Activated CD8-positive, alpha-beta T cell treated with anti-CD3 and anti-CD28 coated beads for 36 hours (primary cell): Measurements from ENCODE around the gene FOLR1. TPM values are rescaled to one million over a fixed set of nuclear protein-coding genes. Genes with fewer than 3 reads are reported as not detected.
"Not testable (repeated sequence)": the region's sequence is repeated elsewhere in the genome, so short reads cannot be mapped to it uniquely, and the experiment has no call there.

Experiments
- ATAC-seq: fragments of 200-7000 bp; cut with Tn5 transposase; one replicate; pipeline ENCODE4 v1.10.0; 2021; ENCODE audit warnings: mild to moderate bottlenecking, moderate library complexity
- CTCF ChIA-PET: fragments of 350-600 bp; sonication (Branson Sonifier 250); formaldehyde crosslinking; loops from one replicate; lab custom pipeline; 2021; ENCODE audit warnings: antibody characterized with exemption; lab: Charles Lee
- POLR2A ChIA-PET: fragments of 350-600 bp; sonication (Branson Sonifier 250); formaldehyde crosslinking; loops from one replicate; lab custom pipeline; 2021; ENCODE audit warnings: antibody characterized with exemption; lab: Charles Lee
- DNase-seq: peaks from one replicate; pipeline ENCODE4 v3.0.0-alpha.2; 2020
- H3K27ac Mint-ChIP-seq: one replicate; pipeline ENCODE4 v1.8.0; 2021; ENCODE audit warnings: mild to moderate bottlenecking, mixed read lengths
- H3K27me3 Mint-ChIP-seq: one replicate; pipeline ENCODE4 v1.8.0; 2021; ENCODE audit warnings: mixed read lengths
- H3K36me3 Mint-ChIP-seq: one replicate; pipeline ENCODE4 v1.8.0; 2021; ENCODE audit warnings: low read depth, mixed read lengths
- H3K4me1 Mint-ChIP-seq: one replicate; pipeline ENCODE4 v1.8.0; 2021; ENCODE audit warnings: low read depth, mixed read lengths
- H3K4me3 Mint-ChIP-seq: one replicate; pipeline ENCODE4 v1.8.0; 2021; ENCODE audit warnings: mild to moderate bottlenecking, moderate library complexity, mixed read lengths
- H3K9me3 Mint-ChIP-seq: one replicate; pipeline ENCODE4 v1.8.0; 2021; ENCODE audit warnings: mixed read lengths
- CTCF ChIP-seq: fragments of 200-600 bp; IDR thresholded peaks from one replicate; pipeline ENCODE4 v1.8.0; 2022; ENCODE audit warnings: antibody characterized with exemption, mild to moderate bottlenecking
- intact Hi-C: fragments of 100-400 bp; cut with micrococcal nuclease; formaldehyde crosslinking; loops from one replicate; pipeline ENCODE4 v1.10.0; 2022
- total RNA-seq, 2 experiments: library from RNA; stranded (reverse); gene quantifications; one replicate each; pipeline ENCODE4 v1.2.3, GENCODE V29; 2021

FOLR1 gene
- total RNA-seq, 2 experiments from 2014 or later: not detected

GRCh38 chr11:72189455-72190250 is 2.3 kb upstream of the FOLR1 start:
- DNase-seq (no peak), ATAC-seq (no peak)
- no peaks in the 10 kb centered on the region for H3K4me1 Mint-ChIP-seq
- intact Hi-C loops: no loop called here
- POLR2A ChIA-PET: no interaction called here
- CTCF ChIA-PET: no interaction called here
- H3K9me3 Mint-ChIP-seq: no peaks in the 10 kb centered on the region
- H3K27me3 Mint-ChIP-seq: no peaks in the 10 kb centered on the region
- no peak for TF ChIP-seq CTCF
- no peak overlapping the region for H3K27ac Mint-ChIP-seq
- no peaks in the 10 kb centered on the region for H3K36me3 Mint-ChIP-seq
- no peak overlapping the region for H3K4me3 Mint-ChIP-seq

- ATAC-seq (no peak), DNase-seq (no peak)
- Mint-ChIP-seq H3K27ac (no peak overlapping the region), H3K36me3 (no peaks in the 10 kb centered on the region), H3K27me3 (no peaks in the 10 kb centered on the region), H3K4me1 (no peaks in the 10 kb centered on the region), H3K9me3 (no peaks in the 10 kb centered on the region), H3K4me3 (no peak overlapping the region)
- TF ChIP-seq CTCF: no peak
- CTCF ChIA-PET: interaction anchor here (1.7 kb wide), 1 partner anchor 48 kb away, joined by 3 read pairs; no protein-coding TSS in a partner anchor
- intact Hi-C loops: no loop called here
- POLR2A ChIA-PET: interaction anchor here (0.6 kb wide), 1 partner anchor 87 kb away, joined by 3 read pairs; no protein-coding TSS in a partner anchor
These were observed 1.3 kb upstream of the FOLR1 start for GRCh38 chr11:72190631-72191071.

- POLR2A ChIA-PET: interaction anchor here (0.6 kb wide), 1 partner anchor 184 kb away, joined by 3 read pairs; no protein-coding TSS in a partner anchor
- TF ChIP-seq CTCF: no peak
These were observed 3.8 kb downstream of the FOLR1 start for GRCh38 chr11:72195518-72196270.

GRCh38 chr11:72201445-72201844 is 9.5 kb downstream of the FOLR1 start:
- H3K27ac Mint-ChIP-seq, H3K36me3 Mint-ChIP-seq, H3K27me3 Mint-ChIP-seq, H3K9me3 Mint-ChIP-seq, H3K4me1 Mint-ChIP-seq, DNase-seq, H3K4me3 Mint-ChIP-seq, ATAC-seq, CTCF ChIA-PET, intact Hi-C loops, POLR2A ChIA-PET: not testable (repeated sequence)

More at GRCh38 chr11:72195518-72196270, 3.8 kb downstream of the FOLR1 start:
- Mint-ChIP-seq H3K27me3 (no peaks in the 10 kb centered on the region), H3K9me3 (no peaks in the 10 kb centered on the region), H3K4me1 (no peaks in the 10 kb centered on the region), H3K27ac (no peak overlapping the region), H3K36me3 (no peaks in the 10 kb centered on the region), H3K4me3 (no peak overlapping the region)
- DNase-seq: no peak
- intact Hi-C loops: no loop called here
- CTCF ChIA-PET: interaction anchor here (4.0 kb wide), 1 partner anchor 12 kb away, joined by 12 read pairs; no protein-coding TSS in a partner anchor
- ATAC-seq: no peak

GRCh38 chr11:72202571-72202970 is 10.6 kb downstream of the FOLR1 start:
- no peaks in the 10 kb centered on the region for H3K4me1 Mint-ChIP-seq
- H3K36me3 Mint-ChIP-seq: no peaks in the 10 kb centered on the region
- TF ChIP-seq CTCF: no peak
- intact Hi-C loops: no loop called here
- ChIA-PET CTCF (no interaction called here), POLR2A (no interaction called here)
- no peaks in the 10 kb centered on the region for H3K27me3 Mint-ChIP-seq
- DNase-seq (no peak), ATAC-seq (no peak)
- H3K9me3 Mint-ChIP-seq: no peaks in the 10 kb centered on the region
- H3K27ac Mint-ChIP-seq: no peak overlapping the region
- no peak overlapping the region for H3K4me3 Mint-ChIP-seq
